Measurements from ENCODE around the gene USH2A.

GRCh38 chr1:215923129-215923824 lies 500.0 kb downstream of the USH2A start:
- TF ChIP-seq, protein P1, sequence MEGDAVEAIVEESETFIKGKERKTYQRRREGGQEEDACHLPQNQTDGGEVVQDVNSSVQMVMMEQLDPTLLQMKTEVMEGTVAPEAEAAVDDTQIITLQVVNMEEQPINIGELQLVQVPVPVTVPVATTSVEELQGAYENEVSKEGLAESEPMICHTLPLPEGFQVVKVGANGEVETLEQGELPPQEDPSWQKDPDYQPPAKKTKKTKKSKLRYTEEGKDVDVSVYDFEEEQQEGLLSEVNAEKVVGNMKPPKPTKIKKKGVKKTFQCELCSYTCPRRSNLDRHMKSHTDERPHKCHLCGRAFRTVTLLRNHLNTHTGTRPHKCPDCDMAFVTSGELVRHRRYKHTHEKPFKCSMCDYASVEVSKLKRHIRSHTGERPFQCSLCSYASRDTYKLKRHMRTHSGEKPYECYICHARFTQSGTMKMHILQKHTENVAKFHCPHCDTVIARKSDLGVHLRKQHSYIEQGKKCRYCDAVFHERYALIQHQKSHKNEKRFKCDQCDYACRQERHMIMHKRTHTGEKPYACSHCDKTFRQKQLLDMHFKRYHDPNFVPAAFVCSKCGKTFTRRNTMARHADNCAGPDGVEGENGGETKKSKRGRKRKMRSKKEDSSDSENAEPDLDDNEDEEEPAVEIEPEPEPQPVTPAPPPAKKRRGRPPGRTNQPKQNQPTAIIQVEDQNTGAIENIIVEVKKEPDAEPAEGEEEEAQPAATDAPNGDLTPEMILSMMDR (IDR thresholded peaks at IDR 0.05; ENCODE audit: borderline replicate concordance, extremely low read depth, low read length, poor library complexity, severe bottlenecking): no peak
- no peak for TF ChIP-seq EZH2 (IDR thresholded peaks at IDR 0.05; ENCODE audit: borderline replicate concordance, low read depth, low read length, severe bottlenecking)

All from DND-41 (cell line).